Vagina (tissue), 2 donors: ENCODE measurements around the gene GUCA1C.

Experiments used
- CTCF ChIP-seq, 3 experiments: fragments of 450-650 bp in 2 of 3; fragments of 200-600 bp in 1 of 3; sonication (generic) in 1 of 3; IDR thresholded peaks; one replicate each; pipeline ENCODE4 v1.5.1; 2017 to 2019; ENCODE audit warnings: antibody characterized with exemption in 3 of 3, mild to moderate bottlenecking in 2 of 3, moderate library complexity in 2 of 3
- POLR2A ChIP-seq, 2 donors: fragments of 450-650 bp; IDR thresholded peaks; one replicate each; pipeline ENCODE4 v1.6.1; 2017; ENCODE audit warnings: antibody characterized with exemption in 2 of 2, mild to moderate bottlenecking in 2 of 2, moderate library complexity in 2 of 2
- POLR2AphosphoS5 ChIP-seq, 2 donors: sonication (generic); formaldehyde crosslinking; IDR thresholded peaks; one replicate each; pipeline ENCODE4 v1.9.0; 2017; ENCODE audit warnings: antibody characterized with exemption in 2 of 2, mild to moderate bottlenecking in 2 of 2, low read depth in 1 of 2; ENCODE audit not compliant: insufficient read depth in 1 of 2

GRCh38 chr3:108983051-108983450 is 29.4 kb upstream of the GUCA1C start:
- TF ChIP-seq POLR2A (IDR thresholded peaks at IDR 0.05) (no peak), CTCF (IDR thresholded peaks at IDR 0.05) (no peak), POLR2AphosphoS5 (IDR thresholded peaks at IDR 0.05; ENCODE audit: insufficient read depth in 1 of 2, low read depth in 1 of 2) (no peak)
